Mucosa of rectum (tissue), 2 donors: ENCODE results near the gene TRMT10C.
"Not testable (repeated sequence)": the region's sequence is repeated elsewhere in the genome, so short reads cannot be mapped to it uniquely, and the experiment has no call there.

Experiments
- H3K27ac ChIP-seq, 2 donors: one replicate each; pipeline ENCODE4 v1.7.0; 2013; ENCODE audit warnings: inconsistent platforms in 2 of 2, low read depth in 2 of 2, low read length in 2 of 2
- H3K27me3 ChIP-seq, 2 donors: one replicate each; pipeline ENCODE4 v1.7.0; 2013; ENCODE audit warnings: low read length in 2 of 2; ENCODE audit not compliant: control insufficient read depth in 2 of 2, insufficient read depth in 2 of 2
- H3K36me3 ChIP-seq, 2 donors: one replicate each; pipeline ENCODE4 v1.7.0; 2013; ENCODE audit warnings: low read length in 2 of 2; ENCODE audit not compliant: control insufficient read depth in 2 of 2, insufficient read depth in 2 of 2
- H3K4me1 ChIP-seq, 2 donors: one replicate each; pipeline ENCODE4 v1.7.0; 2013; ENCODE audit warnings: low read length in 2 of 2, mild to moderate bottlenecking in 1 of 2; ENCODE audit not compliant: control insufficient read depth in 2 of 2, insufficient read depth in 2 of 2
- H3K4me3 ChIP-seq, 2 donors: one replicate each; pipeline ENCODE4 v1.7.0; 2013; ENCODE audit warnings: low read length in 2 of 2
- H3K9ac ChIP-seq, 2 donors: one replicate each; pipeline ENCODE4 v1.7.0; 2013; ENCODE audit warnings: low read length in 2 of 2, low read depth in 1 of 2, mild to moderate bottlenecking in 1 of 2
- H3K9me3 ChIP-seq, 2 donors: one replicate each; pipeline ENCODE4 v1.7.0; 2013; ENCODE audit warnings: low read length in 2 of 2; ENCODE audit not compliant: control insufficient read depth in 2 of 2
- donor health status: healthy.
- donor health status: Normal muscosa, but diverticular disease.

Gene TRMT10C

GRCh38 chr3:101548527-101549105 lies 13.1 kb upstream of the TRMT10C start:
- Histone ChIP-seq H3K4me1 (no peaks in the 10 kb centered on the region), H3K27me3 (no peaks in the 10 kb centered on the region), H3K4me3 (no peak overlapping the region), H3K9ac (no peak overlapping the region), H3K27ac (no peak overlapping the region), H3K36me3 (no peaks in the 10 kb centered on the region), H3K9me3 (no peaks in the 10 kb centered on the region)

GRCh38 chr3:101549473-101549872 lies 12.2 kb upstream of the TRMT10C start:
- Histone ChIP-seq H3K9ac (no peak overlapping the region), H3K9me3 (no peaks in the 10 kb centered on the region), H3K4me3 (no peak overlapping the region), H3K27ac (no peak overlapping the region), H3K4me1 (no peaks in the 10 kb centered on the region), H3K27me3 (no peaks in the 10 kb centered on the region), H3K36me3 (no peaks in the 10 kb centered on the region)

- H3K4me1 ChIP-seq, H3K9ac ChIP-seq: not testable (repeated sequence)
Measured at GRCh38 chr3:101551359-101552081, 10.1 kb upstream of the TRMT10C start.

GRCh38 chr3:101553381-101553780 lies 8.3 kb upstream of the TRMT10C start:
- H3K9me3 ChIP-seq, H3K36me3 ChIP-seq, H3K27ac ChIP-seq, H3K4me3 ChIP-seq, H3K4me1 ChIP-seq, H3K27me3 ChIP-seq, H3K9ac ChIP-seq: not testable (repeated sequence)

More at GRCh38 chr3:101551359-101552081, 10.1 kb upstream of the TRMT10C start:
- not testable (repeated sequence) for H3K27ac ChIP-seq, H3K4me3 ChIP-seq, H3K9me3 ChIP-seq, H3K36me3 ChIP-seq, H3K27me3 ChIP-seq

- H3K9ac ChIP-seq: no peak overlapping the region
- no peaks in the 10 kb centered on the region for H3K4me1 ChIP-seq
- H3K9me3 ChIP-seq: no peaks in the 10 kb centered on the region
- H3K27me3 ChIP-seq: peaks cover 0 to 11% of the 10 kb centered on the region in 2 donors
- no peak overlapping the region for H3K27ac ChIP-seq
- no peak overlapping the region for H3K4me3 ChIP-seq
- no peaks in the 10 kb centered on the region for H3K36me3 ChIP-seq
Measured at GRCh38 chr3:101556064-101556463, 5.6 kb upstream of the TRMT10C start.

- peaks cover 12 to 17% of the 10 kb centered on the region in 2 donors for H3K36me3 ChIP-seq
- H3K27me3 ChIP-seq: no peaks in the 10 kb centered on the region
- no peak overlapping the region for H3K9ac ChIP-seq
- no peak overlapping the region for H3K27ac ChIP-seq
- peaks cover 3% of the 10 kb centered on the region in 2 donors for H3K4me1 ChIP-seq
- H3K4me3 ChIP-seq: no peak overlapping the region
- no peaks in the 10 kb centered on the region for H3K9me3 ChIP-seq
Measured at GRCh38 chr3:101567528-101568317, 6.1 kb downstream of the TRMT10C start.

- H3K9me3 ChIP-seq: no peaks in the 10 kb centered on the region
- H3K4me1 ChIP-seq: peaks cover 16 to 18% of the 10 kb centered on the region in 2 donors
- H3K9ac ChIP-seq: no peak overlapping the region
- no peaks in the 10 kb centered on the region for H3K27me3 ChIP-seq
- no peak overlapping the region for H3K4me3 ChIP-seq
- H3K36me3 ChIP-seq: peaks cover 2 to 5% of the 10 kb centered on the region in 2 donors
- H3K27ac ChIP-seq: no peak overlapping the region
Measured at GRCh38 chr3:101571028-101571895, 9.6 kb downstream of the TRMT10C start.

GRCh38 chr3:101573449-101574387 lies 12.1 kb downstream of the TRMT10C start, which contains the start of gene PCNP:
Gene PCNP (plus strand): TSS chr3:101574180. CDS start chr3:101574216, 36 bp downstream.
- Histone ChIP-seq H3K36me3 (peaks cover 0 to 5% of the 10 kb centered on the region in 2 donors), H3K9me3 (no peaks in the 10 kb centered on the region), H3K9ac (peak within 1 kb of the TSS; percentile 97 to 99), H3K27me3 (no peaks in the 10 kb centered on the region), H3K27ac (peak within 1 kb of the TSS; percentile 96 to 97), H3K4me3 (peak within 1 kb of the TSS; percentile 80 to 100), H3K4me1 (peaks cover 16 to 18% of the 10 kb centered on the region in 2 donors)
